GM12878 (cell line): Measurements from ENCODE around the gene SLC2A4. TPM values are rescaled to one million over a fixed set of nuclear protein-coding genes. Genes with fewer than 3 reads are reported as not detected.
A peak's percentile ranks its signal among the peaks of the same experiment; 100 is the strongest.

Source experiments
- CREB1 ChIP-seq: IDR thresholded peaks from 2 replicates; pipeline ENCODE4 v1.6.1; 2012; ENCODE audit warnings: low read depth, mild to moderate bottlenecking, inconsistent platforms
- E2F8 ChIP-seq: fragments of 450-650 bp; IDR thresholded peaks from 2 replicates; pipeline ENCODE4 v1.6.1; 2018; ENCODE audit warnings: mild to moderate bottlenecking, low read depth, moderate library complexity; ENCODE audit not compliant: partially characterized antibody
- E4F1 ChIP-seq: fragments of 450-650 bp; IDR thresholded peaks from 2 replicates; pipeline ENCODE4 v1.6.1; 2018; ENCODE audit warnings: borderline replicate concordance, mild to moderate bottlenecking; ENCODE audit not compliant: partially characterized antibody
- KLF5 ChIP-seq: fragments of 450-650 bp; IDR thresholded peaks from 2 replicates; pipeline ENCODE4 v1.6.1; 2014; ENCODE audit warnings: mild to moderate bottlenecking; ENCODE audit not compliant: partially characterized antibody
- MTA2 ChIP-seq: fragments of 450-650 bp; IDR thresholded peaks from 2 replicates; pipeline ENCODE4 v1.6.1; 2016; ENCODE audit warnings: low read depth, mild to moderate bottlenecking, moderate library complexity
- MXI1 ChIP-seq: fragments of 150-350 bp; IDR thresholded peaks from 2 replicates; pipeline ENCODE4 v1.6.1; 2011; ENCODE audit warnings: low read depth, mild to moderate bottlenecking, inconsistent platforms, low read length, improper control_type of control experiment
- NBN ChIP-seq: fragments of 450-650 bp; IDR thresholded peaks from 2 replicates; pipeline ENCODE4 v1.6.1; 2016
- NFYB ChIP-seq: IDR thresholded peaks from 2 replicates; pipeline ENCODE4 v1.6.1; 2011; ENCODE audit warnings: low read depth, mild to moderate bottlenecking, low read length, improper control_type of control experiment, moderate library complexity; ENCODE audit not compliant: insufficient read depth
- NR2C1 ChIP-seq: fragments of 450-650 bp; IDR thresholded peaks from 2 replicates; pipeline ENCODE4 v1.6.1; 2017; ENCODE audit warnings: antibody characterized with exemption, mild to moderate bottlenecking, moderate library complexity
- PKNOX1 ChIP-seq: fragments of 450-650 bp; IDR thresholded peaks from 2 replicates; pipeline ENCODE4 v1.6.1; 2016; ENCODE audit warnings: mild to moderate bottlenecking
- POU2F2 ChIP-seq: IDR thresholded peaks from 3 replicates; pipeline ENCODE4 v1.6.1; 2011; ENCODE audit warnings: low read depth, mild to moderate bottlenecking, low read length, borderline replicate concordance
- RCOR1 ChIP-seq: conservative IDR thresholded peaks from 2 replicates; pipeline ENCODE4 v1.6.1; 2012; ENCODE audit warnings: low read depth, low read length, improper control_type of control experiment
- RFX5 ChIP-seq: IDR thresholded peaks from 2 replicates; pipeline ENCODE4 v1.6.1; 2011; ENCODE audit warnings: low read depth, low read length, improper control_type of control experiment
- SIN3A ChIP-seq: IDR thresholded peaks from 2 replicates; pipeline ENCODE4 v1.6.1; 2012; ENCODE audit warnings: low read depth, low read length, improper control_type of control experiment
- SMAD5 ChIP-seq: IDR thresholded peaks from 2 replicates; pipeline ENCODE4 v1.6.1; 2016; ENCODE audit warnings: antibody characterized with exemption, low read depth
- SMARCA5 ChIP-seq: fragments of 450-650 bp; IDR thresholded peaks from 2 replicates; pipeline ENCODE4 v1.6.1; 2017; ENCODE audit warnings: mild to moderate bottlenecking
- SRF ChIP-seq, 2 experiments: IDR thresholded peaks; 2 replicates each; pipeline ENCODE4 v1.6.1; 2011; ENCODE audit warnings: low read depth in 2 of 2, low read length in 2 of 2, mild to moderate bottlenecking in 1 of 2, moderate library complexity in 1 of 2
- ZBED1 ChIP-seq: IDR thresholded peaks from 2 replicates; pipeline ENCODE4 v1.6.1; 2016; ENCODE audit warnings: borderline replicate concordance
- ZNF622 ChIP-seq: fragments of 450-650 bp; IDR thresholded peaks from 2 replicates; pipeline ENCODE4 v1.6.1; 2017; ENCODE audit warnings: mild to moderate bottlenecking, inconsistent platforms
- polyA plus RNA-seq, 11 experiments: library from polyadenylated mRNA; depleted of rRNA in 4 of 11; unstranded in 6 of 11; stranded (reverse) in 5 of 11; fragments of >200 nt; fragmentation: Nextera tagmentation in 4 of 11; fragmentation: Illumina TruSeq in 1 of 11; extraction: Ambion mirVana in 4 of 11; extraction: Trizol in 1 of 11; gene quantifications; 1 replicate in 1 of 11; 2 replicates in 10 of 11; pipeline versions ENCODE4 v1.2.1 to v1.2.3, GENCODE V29; 2011 to 2016; ENCODE audit warnings: inconsistent platforms in 2 of 11, missing spikeins in 2 of 11, low read depth in 1 of 11
- total RNA-seq, 4 experiments: library from RNA; depleted of rRNA in 3 of 4; stranded (reverse); fragments of >200 nt in 3 of 4; fragmentation: Illumina TruSeq in 1 of 4; extraction: Trizol in 1 of 4; gene quantifications; 2 replicates each; pipeline versions ENCODE4 v1.2.1 to v1.2.3, GENCODE V29; 2013 to 2021

The SLC2A4 gene
- total and polyA plus RNA-seq, 10 of the 15 experiments (the other 5 are each of a cell fraction or from before 2014, with no cell fraction given), result 0.03 to 0.23 (median 0.04) TPM; not detected in 4

- TF ChIP-seq PKNOX1, result peak; percentile 38; the same call in 1 of the 2 replicates
- peak; percentile 97 for TF ChIP-seq SIN3A
- TF ChIP-seq SMARCA5, result 0 out of 2 replicates have a peak, but pooled peaks have one; percentile 8
- TF ChIP-seq E2F8, result peak; percentile 96
- TF ChIP-seq ZNF622, result no peak
- 0 out of 4 replicates have a peak, but pooled peaks of 1 of the 2 experiments have one; percentile 23 for TF ChIP-seq SRF (IDR thresholded peaks at IDR 0.05; ENCODE audit: low read depth in 2 of 2, low read length in 2 of 2)
- no peak for TF ChIP-seq RFX5
- peak; percentile 56; the same call in 1 of the 2 replicates for TF ChIP-seq MTA2
- no peak for TF ChIP-seq NFYB
- TF ChIP-seq KLF5, result peak; percentile 47
- TF ChIP-seq POU2F2, result peak; percentile 76; the same call in 2 of the 3 replicates
- TF ChIP-seq NBN, result peak; percentile 95
- peak; percentile 73; the same call in 1 of the 2 replicates for TF ChIP-seq ZBED1
- TF ChIP-seq SMAD5, result no peak
- peak; percentile 70 for TF ChIP-seq E4F1
- no peak for TF ChIP-seq RCOR1
- peak; percentile 86 for TF ChIP-seq CREB1
- no peak for TF ChIP-seq MXI1
- TF ChIP-seq NR2C1, result peak; percentile 60
Measured at GRCh38 chr17:7242717-7243452, 38.6 kb upstream of the SLC2A4 start (continued).
